ENCODE data around the gene SLC8A3. TPM values are rescaled to one million over a fixed set of nuclear protein-coding genes. Genes with fewer than 3 reads are reported as not detected.

The SLC8A3 gene
- total RNA-seq, 1 experiment from 2014 or later = not detected

- H2AFZ ChIP-seq (ENCODE audit: low read depth, low read length, poor library complexity, severe bottlenecking) = no peak overlapping the region
- POLR2A ChIA-PET = no interaction called here
- RAD21 ChIA-PET (ENCODE audit: low non-redundant PET in 1 of 2, low total read pairs in 2 of 2, uncharacterized antibody in 2 of 2, unreplicated experiment in 2 of 2) = no interaction called here
- ATAC-seq (no peak), DNase-seq (ENCODE audit: low read depth, low spot score) (no peak)
- intact Hi-C loops (cut with micrococcal nuclease) = no loop called here
- TF ChIP-seq EZH2 (IDR thresholded peaks at IDR 0.05) (no peak), ZFX (IDR thresholded peaks at IDR 0.05) (no peak), POLR2AphosphoS5 (IDR thresholded peaks at IDR 0.05; ENCODE audit: low read depth, low read length) (no peak), ATF3 (IDR thresholded peaks at IDR 0.05) (no peak), POLR2A (IDR thresholded peaks at IDR 0.05; ENCODE audit: borderline replicate concordance, extremely low read depth, insufficient read depth, insufficient read length) (no peak), CBX3 (IDR thresholded peaks at IDR 0.05; ENCODE audit: low read depth) (no peak), SIN3A (IDR thresholded peaks at IDR 0.05; ENCODE audit: low read depth) (no peak), EZH2phosphoT487 (IDR thresholded peaks at IDR 0.05; ENCODE audit: borderline replicate concordance) (no peak), TCF7L2 (IDR thresholded peaks at IDR 0.05; ENCODE audit: borderline replicate concordance, extremely low read depth, insufficient read depth, insufficient read length) (no peak), RAD21 (IDR thresholded peaks at IDR 0.05; ENCODE audit: low read depth) (no peak), EGR1 (IDR thresholded peaks at IDR 0.05; ENCODE audit: low read depth) (no peak), REST (IDR thresholded peaks at IDR 0.05; ENCODE audit: low read depth) (no peak), ELF1 (IDR thresholded peaks at IDR 0.05; ENCODE audit: borderline replicate concordance, low read depth) (no peak)
- CTCF ChIA-PET = no interaction called here
- H3K9me3 ChIP-seq (ENCODE audit: control insufficient read depth in 1 of 2, insufficient read depth in 1 of 2, low read depth in 1 of 2, low read length in 2 of 2) = no peaks in the 10 kb centered on the region
- no peak overlapping the region for H3K27ac ChIP-seq (ENCODE audit: low read depth, low read length)
- no TSS peak for BruUV-seq (replicated peaks)
- no peak overlapping the region for H3K9ac ChIP-seq (ENCODE audit: low read length)
- no peak overlapping the region for H3K4me2 ChIP-seq (ENCODE audit: low read length)
- H3K79me2 ChIP-seq (ENCODE audit: insufficient read depth, low read length) = no peaks in the 10 kb centered on the region
- no peaks in the 10 kb centered on the region for H3K9me2 ChIP-seq (ENCODE audit: insufficient read depth)
- H4K20me1 ChIP-seq (ENCODE audit: insufficient read depth) = no peaks in the 10 kb centered on the region
- H3K27me3 ChIP-seq (ENCODE audit: insufficient read depth, low read length) = peaks cover 24% of the 10 kb centered on the region; the same call in 1 of the 2 replicates
- H3K4me1 ChIP-seq (ENCODE audit: control insufficient read depth in 1 of 2, insufficient read depth in 2 of 2, low read length in 2 of 2) = peaks cover 0 to 11% of the 10 kb centered on the region in 2 experiments; a peak in 2 of 4 replicates
- no peaks in the 10 kb centered on the region for H3K36me3 ChIP-seq (ENCODE audit: control insufficient read depth in 1 of 2, insufficient read depth in 2 of 2, low read length in 2 of 2)
- no peak overlapping the region for H3K4me3 ChIP-seq (replicated peaks in 1 of 2; ENCODE audit: low read depth in 1 of 2, low read length in 2 of 2)
Observed at GRCh38 chr14:70057519-70058136, 131.1 kb downstream of the SLC8A3 start.
